ENCODE data around the gene TRIM26. TPM values are rescaled to one million over a fixed set of nuclear protein-coding genes. Genes with fewer than 3 reads are reported as not detected.

Gene TRIM26
- polyA plus RNA-seq, 1 of the 3 experiments (the other 2 are of a cell fraction) = 26.1 TPM

GRCh38 chr6:30196376-30196775 is 16.8 kb downstream of the TRIM26 start:
- ChIA-PET CTCF (interaction anchor here (1.4 kb wide), 1 partner anchor 15 kb away, joined by 3 read pairs; no protein-coding TSS in a partner anchor), POLR2A (interaction anchor here (1.3 kb wide), 1 partner anchor 12 kb away, joined by 3 read pairs; no protein-coding TSS in a partner anchor)
- WGBS (ENCODE audit: low lambda C conversion rate) = 96% methylated on average over 8 of the region's 12 CpGs
- H3K9me3 ChIP-seq = no peaks in the 10 kb centered on the region
- H3K4me3 ChIP-seq (ENCODE audit: low read depth in 2 of 2, low read length in 1 of 2) = no peak overlapping the region
- H3K4me1 ChIP-seq (ENCODE audit: control insufficient read depth in 1 of 2, insufficient read depth in 2 of 2, low read depth in 1 of 2, low read length in 1 of 2) = no peaks in the 10 kb centered on the region; a peak in 1 of 4 replicates
- no peak overlapping the region for H3K27ac ChIP-seq (ENCODE audit: low read depth in 2 of 2, low read length in 1 of 2)
- peaks cover 11% of the 10 kb centered on the region; the same call in 1 of the 2 replicates for H3K79me2 ChIP-seq (ENCODE audit: insufficient read depth)
- H2AFZ ChIP-seq (ENCODE audit: low read depth) = no peak overlapping the region
- TF ChIP-seq FOSL2 (IDR thresholded peaks at IDR 0.05; ENCODE audit: borderline replicate concordance, low read depth) (no peak), CTCF (IDR thresholded peaks at IDR 0.05) (no peak), EP300 (IDR thresholded peaks at IDR 0.05; ENCODE audit: borderline replicate concordance in 1 of 2, low read depth in 1 of 2, low read length in 1 of 2) (no peak), TCF12 (IDR thresholded peaks at IDR 0.05) (no peak), MAX (IDR thresholded peaks at IDR 0.05; ENCODE audit: low read depth) (no peak), POLR2AphosphoS5 (IDR thresholded peaks at IDR 0.05; ENCODE audit: low read depth, low read length) (no peak), ZBTB33 (IDR thresholded peaks at IDR 0.05; ENCODE audit: borderline replicate concordance, low read depth) (no peak), REST (IDR thresholded peaks at IDR 0.05; ENCODE audit: low read depth, low read length) (no peak), RFX5 (IDR thresholded peaks at IDR 0.05; ENCODE audit: low read length) (no peak), PBX3 (IDR thresholded peaks at IDR 0.05) (no peak), MEF2A (IDR thresholded peaks at IDR 0.05; ENCODE audit: borderline replicate concordance, low read depth) (no peak)
- H4K20me1 ChIP-seq (ENCODE audit: insufficient read depth) = no peaks in the 10 kb centered on the region
- H3K9ac ChIP-seq = no peak overlapping the region
- peaks cover 34 to 50% of the 10 kb centered on the region in 2 experiments for H3K36me3 ChIP-seq (replicated peaks in 1 of 2; ENCODE audit: control insufficient read depth in 1 of 2, insufficient read depth in 2 of 2, low read length in 1 of 2)
- no peak overlapping the region for H3K4me2 ChIP-seq
- DNase-seq = no peak
- H3K27me3 ChIP-seq (ENCODE audit: insufficient read depth) = no peaks in the 10 kb centered on the region
- H3F3A ChIP-seq (replicated peaks; ENCODE audit: insufficient read depth) = no peaks in the 10 kb centered on the region
- no peaks in the 10 kb centered on the region for H3K9me2 ChIP-seq

All from SK-N-SH (cell line).